A673 (cell line): Measurements from ENCODE around the gene LRRC3. TPM values are rescaled to one million over a fixed set of nuclear protein-coding genes. Genes with fewer than 3 reads are reported as not detected.

Experiments
- BruUV-seq: library from RNA; stranded (reverse); fragments of 400-500 nt; replicated peaks from 2 replicates; lab custom pipeline; 2021; lab: Mats Ljungman, UMichigan
- CTCF ChIA-PET: fragments of 300-600 bp; sonication (Branson Sonifier 250); formaldehyde crosslinking; loops from one replicate; lab custom pipeline; 2022; ENCODE audit warnings: antibody characterized with exemption; lab: Charles Lee
- POLR2A ChIA-PET: fragments of 300-600 bp; sonication (Branson Sonifier 250); formaldehyde crosslinking; loops from one replicate; lab custom pipeline; 2022; ENCODE audit warnings: antibody characterized with exemption; ENCODE audit not compliant: low non-redundant PET; lab: Charles Lee
- DNase-seq: peaks from one replicate; pipeline ENCODE4 v3.0.0-alpha.2; 2015; ENCODE audit warnings: low spot score
- H3K27ac ChIP-seq: fragments of 200-600 bp; sonication (generic); 2 replicates; pipeline ENCODE4 v1.5.1; 2016; ENCODE audit warnings: mixed run types, low read depth, mild to moderate bottlenecking, mixed read lengths, antibody characterized with exemption, low read length; ENCODE audit not compliant: poor library complexity, severe bottlenecking
- H3K27me3 ChIP-seq: fragments of 200-600 bp; sonication (generic); replicated peaks from 2 replicates; pipeline ENCODE4 v1.6.1; 2017; ENCODE audit warnings: mixed run types, low read depth, mild to moderate bottlenecking, mixed read lengths, antibody characterized with exemption, low read length; ENCODE audit not compliant: insufficient read depth, poor library complexity
- H3K36me3 ChIP-seq: fragments of 200-600 bp; sonication (generic); 2 replicates; pipeline ENCODE4 v1.6.1; 2016; ENCODE audit warnings: mixed run types, mild to moderate bottlenecking, mixed read lengths, antibody characterized with exemption, low read length; ENCODE audit not compliant: insufficient read depth, poor library complexity, severe bottlenecking
- H3K4me1 ChIP-seq: fragments of 200-600 bp; sonication (generic); 2 replicates; pipeline ENCODE4 v1.6.1; 2017; ENCODE audit warnings: mixed run types, mild to moderate bottlenecking, mixed read lengths, antibody characterized with exemption, low read length; ENCODE audit not compliant: insufficient read depth, poor library complexity, severe bottlenecking
- H3K4me3 ChIP-seq: fragments of 200-600 bp; sonication (generic); 2 replicates; pipeline ENCODE4 v1.5.1; 2016; ENCODE audit warnings: low read depth, mixed run types, mild to moderate bottlenecking, mixed read lengths, low read length; ENCODE audit not compliant: poor library complexity, severe bottlenecking
- H3K9me3 ChIP-seq: fragments of 200-600 bp; sonication (generic); 2 replicates; pipeline ENCODE4 v1.6.1; 2016; ENCODE audit warnings: mixed run types, low read depth, mild to moderate bottlenecking, mixed read lengths, antibody characterized with exemption, low read length; ENCODE audit not compliant: poor library complexity, severe bottlenecking
- EZH2 ChIP-seq: fragments of 200-600 bp; sonication (generic); IDR thresholded peaks from 2 replicates; pipeline ENCODE4 v1.6.1; 2017; ENCODE audit warnings: borderline replicate concordance, low read depth, mild to moderate bottlenecking, mixed read lengths, antibody characterized with exemption, low read length; ENCODE audit not compliant: poor library complexity, severe bottlenecking
- intact Hi-C: fragments of 100-400 bp; cut with micrococcal nuclease; formaldehyde crosslinking; loops from one replicate; pipeline ENCODE4 v1.10.0; 2022; ENCODE audit not compliant: unreplicated experiment
- total RNA-seq: library from RNA; stranded (reverse); gene quantifications from 2 replicates; pipeline ENCODE4 v1.2.3, GENCODE V29; 2021
- TF ChIP-seq, protein P1 (sequence below): fragments of 300-800, 200-600 bp; sonication (generic); conservative IDR thresholded peaks from 2 replicates; pipeline ENCODE4 v1.5.1; 2017; ENCODE audit warnings: low read depth, mild to moderate bottlenecking, antibody characterized with exemption, low read length, moderate library complexity, mixed read lengths

LRRC3 gene
- total RNA-seq, 1 experiment from 2014 or later = 1.5 TPM

DNA sequence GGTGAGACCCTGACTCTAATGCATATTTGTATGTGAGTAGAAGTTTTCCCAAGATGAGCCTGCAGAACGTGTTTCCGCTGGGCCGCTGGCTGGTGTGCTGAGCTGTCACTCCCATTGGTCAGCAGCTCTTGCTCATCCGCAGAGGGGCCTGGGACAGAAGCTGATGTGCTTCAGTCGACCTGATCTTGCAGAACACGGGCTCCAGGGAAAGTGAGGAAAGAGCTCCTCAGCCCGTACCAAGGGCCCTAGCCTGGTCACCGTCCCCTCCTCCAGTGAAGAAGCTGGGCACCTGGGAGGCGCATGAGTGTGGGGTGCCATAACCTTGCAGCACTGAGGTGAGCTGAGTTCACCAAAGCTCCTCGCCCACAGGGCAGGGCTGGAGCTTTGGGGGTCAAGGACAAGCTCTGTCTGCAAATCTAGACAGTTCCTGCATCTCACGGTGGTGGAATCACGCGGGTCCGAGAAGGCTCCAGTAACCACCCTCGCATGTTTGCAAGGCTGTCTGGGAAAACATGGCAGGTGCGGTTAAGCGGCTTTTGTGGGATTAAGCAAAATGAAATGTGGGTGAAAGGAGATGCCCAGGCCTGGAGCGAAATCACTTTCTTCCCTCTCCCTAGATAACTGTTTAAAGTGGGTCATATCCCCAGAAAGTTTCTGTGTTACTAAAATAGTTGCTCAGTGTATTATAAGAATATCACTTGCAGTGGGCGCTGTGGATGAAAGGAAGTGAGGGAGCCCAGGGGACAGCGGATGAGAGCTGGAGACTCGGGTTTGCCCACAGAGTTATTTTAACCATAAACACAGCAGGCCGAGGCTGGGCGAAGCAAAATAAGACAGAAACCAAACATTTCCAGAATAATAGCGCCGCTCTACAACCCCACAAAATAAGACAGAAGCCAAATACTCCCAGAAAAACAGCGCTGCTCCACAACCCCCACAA lies 33.1 kb upstream of the LRRC3 start:
- intact Hi-C loops = no loop called here
- DNase-seq = no peak
- Histone ChIP-seq H3K4me1 (no peaks in the 10 kb centered on the region), H3K9me3 (no peaks in the 10 kb centered on the region), H3K27ac (no peak overlapping the region), H3K36me3 (no peaks in the 10 kb centered on the region), H3K4me3 (no peak overlapping the region), H3K27me3 (no peaks in the 10 kb centered on the region)
- ChIA-PET POLR2A (no interaction called here), CTCF (no interaction called here)
- no TSS peak for BruUV-seq
- TF ChIP-seq, protein P1, sequence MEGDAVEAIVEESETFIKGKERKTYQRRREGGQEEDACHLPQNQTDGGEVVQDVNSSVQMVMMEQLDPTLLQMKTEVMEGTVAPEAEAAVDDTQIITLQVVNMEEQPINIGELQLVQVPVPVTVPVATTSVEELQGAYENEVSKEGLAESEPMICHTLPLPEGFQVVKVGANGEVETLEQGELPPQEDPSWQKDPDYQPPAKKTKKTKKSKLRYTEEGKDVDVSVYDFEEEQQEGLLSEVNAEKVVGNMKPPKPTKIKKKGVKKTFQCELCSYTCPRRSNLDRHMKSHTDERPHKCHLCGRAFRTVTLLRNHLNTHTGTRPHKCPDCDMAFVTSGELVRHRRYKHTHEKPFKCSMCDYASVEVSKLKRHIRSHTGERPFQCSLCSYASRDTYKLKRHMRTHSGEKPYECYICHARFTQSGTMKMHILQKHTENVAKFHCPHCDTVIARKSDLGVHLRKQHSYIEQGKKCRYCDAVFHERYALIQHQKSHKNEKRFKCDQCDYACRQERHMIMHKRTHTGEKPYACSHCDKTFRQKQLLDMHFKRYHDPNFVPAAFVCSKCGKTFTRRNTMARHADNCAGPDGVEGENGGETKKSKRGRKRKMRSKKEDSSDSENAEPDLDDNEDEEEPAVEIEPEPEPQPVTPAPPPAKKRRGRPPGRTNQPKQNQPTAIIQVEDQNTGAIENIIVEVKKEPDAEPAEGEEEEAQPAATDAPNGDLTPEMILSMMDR = no peak
- TF ChIP-seq EZH2 = no peak

DNA sequence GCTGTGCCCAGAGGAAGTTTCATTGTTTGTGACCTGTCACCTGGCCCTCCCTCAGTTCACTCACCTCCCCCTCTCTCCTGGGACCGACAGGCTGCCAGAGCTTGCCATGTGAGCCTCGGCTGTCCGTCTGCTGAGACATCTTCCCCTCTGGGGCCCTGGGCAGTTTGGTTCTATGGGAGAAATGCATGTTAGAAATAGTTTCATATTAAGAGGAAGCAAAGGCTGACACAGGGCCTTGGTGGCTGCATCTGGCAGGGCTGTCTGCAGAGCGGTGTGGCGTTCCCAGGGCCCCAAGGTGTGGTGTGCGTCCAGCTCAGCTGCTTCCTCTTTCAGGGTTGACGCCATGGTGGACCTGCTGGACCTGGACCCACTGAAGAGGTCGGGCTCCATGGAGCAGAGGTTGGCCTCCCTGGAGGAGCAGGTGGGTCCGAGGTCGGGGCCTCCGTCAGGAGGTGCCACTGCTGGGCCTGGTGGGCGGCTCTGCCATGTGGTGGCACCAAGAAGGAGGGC lies 31.9 kb upstream of the LRRC3 start:
- TF ChIP-seq, protein P1 = no peak
- TF ChIP-seq EZH2 = no peak
- H3K36me3 ChIP-seq = no peaks in the 10 kb centered on the region
- no peak for DNase-seq
- intact Hi-C loops = no loop called here
- no peaks in the 10 kb centered on the region for H3K4me1 ChIP-seq
- H3K4me3 ChIP-seq = no peak overlapping the region
- BruUV-seq = no TSS peak
- no peaks in the 10 kb centered on the region for H3K9me3 ChIP-seq
- ChIA-PET POLR2A (no interaction called here), CTCF (no interaction called here)
- no peaks in the 10 kb centered on the region for H3K27me3 ChIP-seq
- no peak overlapping the region for H3K27ac ChIP-seq

DNA sequence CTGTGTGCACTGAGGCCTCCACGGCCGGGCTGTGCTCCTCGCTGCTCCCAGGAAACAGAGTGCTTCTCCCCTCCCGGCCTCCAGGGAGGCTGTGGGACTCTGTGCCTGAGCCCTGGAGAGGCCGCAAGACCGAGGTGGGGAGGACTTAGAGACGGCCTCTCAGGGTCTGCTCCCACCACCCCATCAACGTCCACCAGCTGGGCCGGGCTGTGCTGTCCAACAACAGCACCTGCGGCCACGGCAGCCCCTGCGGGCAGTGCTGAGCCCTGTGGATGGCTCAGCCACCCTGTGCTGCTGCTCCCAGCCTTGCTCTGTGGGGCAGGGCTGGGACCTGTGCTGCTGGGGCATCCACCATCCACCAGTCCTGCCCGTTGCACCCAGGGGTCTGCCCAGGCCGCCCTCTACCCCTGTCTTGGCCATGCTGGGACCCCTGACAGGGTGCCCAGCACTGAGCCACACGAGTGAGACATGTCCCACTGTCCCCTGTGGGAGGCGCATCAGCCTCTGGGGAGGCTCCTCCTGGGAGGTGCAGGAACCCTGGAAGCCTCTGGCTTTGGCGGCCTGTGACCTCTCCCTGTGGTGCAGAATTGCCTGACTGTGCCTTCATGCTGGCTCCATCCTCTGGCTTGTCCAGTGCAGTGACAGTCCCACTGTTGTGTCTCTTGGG lies 31.2 kb upstream of the LRRC3 start:
- no peak for DNase-seq
- Histone ChIP-seq H3K27me3 (no peaks in the 10 kb centered on the region), H3K4me3 (no peak overlapping the region), H3K27ac (no peak overlapping the region), H3K9me3 (no peaks in the 10 kb centered on the region), H3K4me1 (no peaks in the 10 kb centered on the region), H3K36me3 (no peaks in the 10 kb centered on the region)
- no TSS peak for BruUV-seq
- intact Hi-C loops = no loop called here
- TF ChIP-seq EZH2 = no peak
- TF ChIP-seq, protein P1 = no peak
- ChIA-PET CTCF (no interaction called here), POLR2A (no interaction called here)
